ACC112 (cell line): Measurements from ENCODE around the gene XCL1.
"Not testable (repeated sequence)": the region's sequence is repeated elsewhere in the genome, so short reads cannot be mapped to it uniquely, and the experiment has no call there.

Experiments
- H2AFZ ChIP-seq: fragments of 200-600 bp; sonication (generic); one replicate; pipeline ENCODE4 v1.6.0; 2017; ENCODE audit warnings: antibody characterized with exemption, low read length; ENCODE audit not compliant: unreplicated experiment
- H3K27ac ChIP-seq: fragments of 200-600 bp; sonication (generic); 2 replicates; pipeline ENCODE4 v1.5.1; 2014; ENCODE audit warnings: low read depth, mild to moderate bottlenecking, antibody characterized with exemption, low read length, moderate library complexity
- H3K27me3 ChIP-seq: fragments of 200-600 bp; sonication (generic); 2 replicates; pipeline ENCODE4 v1.6.1; 2014; ENCODE audit warnings: mild to moderate bottlenecking, antibody characterized with exemption, low read length, moderate library complexity, mixed read lengths; ENCODE audit not compliant: insufficient read depth
- H3K36me3 ChIP-seq: fragments of 200-600 bp; sonication (generic); 2 replicates; pipeline ENCODE4 v1.6.1; 2016; ENCODE audit warnings: mild to moderate bottlenecking, antibody characterized with exemption, low read length, moderate library complexity, mixed read lengths; ENCODE audit not compliant: insufficient read depth
- H3K4me1 ChIP-seq: fragments of 200-600 bp; sonication (generic); one replicate; pipeline ENCODE4 v1.6.1; 2016; ENCODE audit warnings: low read length, mixed read lengths; ENCODE audit not compliant: insufficient read depth, unreplicated experiment, control insufficient read depth
- H3K4me3 ChIP-seq: fragments of 200-600 bp; sonication (generic); 2 replicates; pipeline ENCODE4 v1.5.1; 2014; ENCODE audit warnings: mild to moderate bottlenecking, low read depth, low read length
- H3K79me2 ChIP-seq: fragments of 200-600 bp; sonication (generic); one replicate; pipeline ENCODE4 v1.6.0; 2016; ENCODE audit warnings: low read length; ENCODE audit not compliant: control insufficient read depth, unreplicated experiment, insufficient read depth

The XCL1 gene

GRCh38 chr1:168585191-168585590 is 8.8 kb downstream of the XCL1 start:
- H3K4me3 ChIP-seq: no peak overlapping the region
- H2AFZ ChIP-seq: no peak overlapping the region
- H3K27ac ChIP-seq: no peak overlapping the region
- no peaks in the 10 kb centered on the region for H3K36me3 ChIP-seq
- no peaks in the 10 kb centered on the region for H3K79me2 ChIP-seq
- H3K27me3 ChIP-seq: no peaks in the 10 kb centered on the region
- peaks cover 12% of the 10 kb centered on the region for H3K4me1 ChIP-seq

- H3K79me2 ChIP-seq: no peaks in the 10 kb centered on the region
- no peak overlapping the region for H2AFZ ChIP-seq
- no peak overlapping the region for H3K27ac ChIP-seq
- peaks cover 6% of the 10 kb centered on the region; the same call in 1 of the 2 replicates for H3K27me3 ChIP-seq
- H3K4me3 ChIP-seq: no peak overlapping the region
- H3K36me3 ChIP-seq: no peaks in the 10 kb centered on the region
- H3K4me1 ChIP-seq: peaks cover 12% of the 10 kb centered on the region
Measured at GRCh38 chr1:168585937-168586336, 9.5 kb downstream of the XCL1 start.

GRCh38 chr1:168589167-168589566 is 12.8 kb downstream of the XCL1 start:
- Histone ChIP-seq H3K36me3 (no peaks in the 10 kb centered on the region), H2AFZ (no peak overlapping the region), H3K27me3 (peaks cover 37% of the 10 kb centered on the region), H3K79me2 (no peaks in the 10 kb centered on the region), H3K27ac (no peak overlapping the region), H3K4me3 (no peak overlapping the region), H3K4me1 (peaks cover 12% of the 10 kb centered on the region)

GRCh38 chr1:168591066-168591465 is 14.7 kb downstream of the XCL1 start:
- H3K4me1 ChIP-seq: no peaks in the 10 kb centered on the region
- H3K36me3 ChIP-seq: no peaks in the 10 kb centered on the region
- no peaks in the 10 kb centered on the region for H3K79me2 ChIP-seq
- H3K4me3 ChIP-seq: no peak overlapping the region
- no peak overlapping the region for H3K27ac ChIP-seq
- no peak overlapping the region for H2AFZ ChIP-seq
- H3K27me3 ChIP-seq: peaks cover 45% of the 10 kb centered on the region

- Histone ChIP-seq H3K27me3 (peaks cover 45% of the 10 kb centered on the region), H3K4me1 (no peaks in the 10 kb centered on the region), H3K4me3 (no peak overlapping the region)
Measured at GRCh38 chr1:168591641-168592250, 15.3 kb downstream of the XCL1 start.

GRCh38 chr1:168595403-168595802 is 19.0 kb downstream of the XCL1 start:
- H3K79me2 ChIP-seq, H3K4me1 ChIP-seq, H3K27ac ChIP-seq, H2AFZ ChIP-seq, H3K36me3 ChIP-seq, H3K4me3 ChIP-seq: not testable (repeated sequence)
- H3K27me3 ChIP-seq: peaks cover 45% of the 10 kb centered on the region

More at GRCh38 chr1:168591641-168592250, 15.3 kb downstream of the XCL1 start:
- no peak overlapping the region for H3K27ac ChIP-seq
- no peaks in the 10 kb centered on the region for H3K79me2 ChIP-seq
- H3K36me3 ChIP-seq: no peaks in the 10 kb centered on the region
- no peak overlapping the region for H2AFZ ChIP-seq

- H3K27me3 ChIP-seq: peaks cover 19% of the 10 kb centered on the region
- no peak overlapping the region for H3K27ac ChIP-seq
- no peaks in the 10 kb centered on the region for H3K36me3 ChIP-seq
- no peak overlapping the region for H3K4me3 ChIP-seq
- no peaks in the 10 kb centered on the region for H3K79me2 ChIP-seq
- no peak overlapping the region for H2AFZ ChIP-seq
- peaks cover 4% of the 10 kb centered on the region for H3K4me1 ChIP-seq
Measured at GRCh38 chr1:168598125-168598524, 21.7 kb downstream of the XCL1 start.

GRCh38 chr1:168598892-168599291 is 22.5 kb downstream of the XCL1 start:
- no peaks in the 10 kb centered on the region for H3K36me3 ChIP-seq
- H3K27me3 ChIP-seq: peaks cover 11% of the 10 kb centered on the region
- no peaks in the 10 kb centered on the region for H3K79me2 ChIP-seq
- no peak overlapping the region for H3K4me3 ChIP-seq
- H3K27ac ChIP-seq: no peak overlapping the region
- H2AFZ ChIP-seq: no peak overlapping the region
- H3K4me1 ChIP-seq: peaks cover 4% of the 10 kb centered on the region

GRCh38 chr1:168599641-168600040 is 23.2 kb downstream of the XCL1 start:
- no peak overlapping the region for H2AFZ ChIP-seq
- H3K79me2 ChIP-seq: no peaks in the 10 kb centered on the region
- H3K4me3 ChIP-seq: no peak overlapping the region
- H3K4me1 ChIP-seq: peaks cover 4% of the 10 kb centered on the region
- peaks cover 3% of the 10 kb centered on the region; the same call in 1 of the 2 replicates for H3K27me3 ChIP-seq
- H3K36me3 ChIP-seq: no peaks in the 10 kb centered on the region
- H3K27ac ChIP-seq: no peak overlapping the region

- H2AFZ ChIP-seq: no peak overlapping the region
- no peaks in the 10 kb centered on the region for H3K27me3 ChIP-seq
- no peak overlapping the region for H3K4me3 ChIP-seq
- no peak overlapping the region for H3K27ac ChIP-seq
- no peaks in the 10 kb centered on the region for H3K79me2 ChIP-seq
- no peaks in the 10 kb centered on the region for H3K36me3 ChIP-seq
- peaks cover 4% of the 10 kb centered on the region for H3K4me1 ChIP-seq
Measured at GRCh38 chr1:168601051-168601450, 24.6 kb downstream of the XCL1 start.

- Histone ChIP-seq H3K36me3 (no peaks in the 10 kb centered on the region), H2AFZ (no peak overlapping the region), H3K4me1 (peaks cover 3% of the 10 kb centered on the region), H3K27ac (no peak overlapping the region), H3K27me3 (no peaks in the 10 kb centered on the region), H3K79me2 (no peaks in the 10 kb centered on the region), H3K4me3 (no peak overlapping the region)
Measured at GRCh38 chr1:168603501-168604110, 27.2 kb downstream of the XCL1 start.
